Stimulated activated CD8-positive, alpha-beta memory T cell treated with anti-CD3 and anti-CD28 coated beads, Interleukin-15, amount 100 ng/mL, for 48 hours (primary cell): ENCODE measurements around the gene POLR2A.

Experiments
- DNase-seq, 2 donors: peaks; one replicate each; pipeline ENCODE4 v3.0.0-alpha.2; 2020; ENCODE audit warnings: low read depth in 2 of 2

Gene POLR2A

DNA sequence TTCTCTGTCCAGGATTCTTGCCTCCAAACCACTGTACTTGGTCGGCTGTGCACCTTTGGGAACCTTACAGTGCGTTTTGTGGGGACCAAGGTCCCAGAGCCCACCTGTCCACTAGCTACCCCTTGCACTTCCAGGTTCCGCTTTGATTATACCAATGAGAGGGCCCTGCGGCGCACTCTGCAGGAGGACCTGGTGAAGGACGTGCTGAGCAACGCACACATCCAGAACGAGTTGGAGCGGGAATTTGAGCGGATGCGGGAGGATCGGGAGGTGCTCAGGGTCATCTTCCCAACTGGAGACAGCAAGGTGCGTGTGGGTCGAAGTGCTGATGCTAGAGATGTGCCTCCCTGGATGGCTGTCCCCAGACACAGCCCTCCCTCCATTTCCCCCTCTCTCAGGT, 18.8 kb downstream of the POLR2A start:
- DNase-seq = no peak

DNA sequence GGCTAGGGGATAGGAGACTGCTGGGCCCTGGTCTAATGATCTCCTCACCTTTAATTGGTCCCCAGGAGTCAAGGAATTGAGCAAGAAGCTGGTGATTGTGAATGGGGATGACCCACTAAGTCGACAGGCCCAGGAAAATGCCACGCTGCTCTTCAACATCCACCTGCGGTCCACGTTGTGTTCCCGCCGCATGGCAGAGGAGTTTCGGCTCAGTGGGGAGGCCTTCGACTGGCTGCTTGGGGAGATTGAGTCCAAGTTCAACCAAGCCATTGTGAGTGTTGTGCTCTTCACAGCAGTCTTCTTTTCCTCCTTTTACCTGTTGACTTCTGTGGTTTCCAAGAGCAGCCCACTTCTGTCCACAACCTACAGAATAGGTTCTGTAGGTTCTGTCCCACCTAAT, 19.4 kb downstream of the POLR2A start:
- DNase-seq = no peak

DNA sequence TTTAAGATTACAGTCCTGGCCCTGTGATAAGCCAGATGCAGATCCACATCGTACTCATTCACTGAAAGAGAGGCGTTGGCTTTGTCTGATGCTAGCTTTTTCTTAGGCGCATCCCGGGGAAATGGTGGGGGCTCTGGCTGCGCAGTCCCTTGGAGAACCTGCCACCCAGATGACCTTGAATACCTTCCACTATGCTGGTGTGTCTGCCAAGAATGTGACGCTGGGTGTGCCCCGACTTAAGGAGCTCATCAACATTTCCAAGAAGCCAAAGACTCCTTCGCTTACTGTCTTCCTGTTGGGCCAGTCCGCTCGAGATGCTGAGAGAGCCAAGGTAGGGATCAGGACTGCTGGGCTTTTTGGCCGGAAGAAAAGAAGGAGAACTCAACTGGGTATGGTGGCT, 24.0 kb downstream of the POLR2A start:
- no peak for DNase-seq

DNA sequence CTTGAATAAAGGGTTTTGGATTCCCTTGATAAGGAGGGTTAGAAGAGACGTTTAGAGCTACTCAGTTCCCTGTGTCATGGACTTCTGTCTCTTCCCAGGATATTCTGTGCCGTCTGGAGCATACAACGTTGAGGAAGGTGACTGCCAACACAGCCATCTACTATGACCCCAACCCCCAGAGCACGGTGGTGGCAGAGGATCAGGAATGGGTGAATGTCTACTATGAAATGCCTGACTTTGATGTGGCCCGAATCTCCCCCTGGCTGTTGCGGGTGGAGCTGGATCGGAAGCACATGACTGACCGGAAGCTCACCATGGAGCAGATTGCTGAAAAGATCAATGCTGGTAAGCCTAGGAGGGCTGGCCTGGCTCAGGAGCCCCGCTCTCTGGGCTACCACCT, 24.7 kb downstream of the POLR2A start:
- DNase-seq = no peak

DNA sequence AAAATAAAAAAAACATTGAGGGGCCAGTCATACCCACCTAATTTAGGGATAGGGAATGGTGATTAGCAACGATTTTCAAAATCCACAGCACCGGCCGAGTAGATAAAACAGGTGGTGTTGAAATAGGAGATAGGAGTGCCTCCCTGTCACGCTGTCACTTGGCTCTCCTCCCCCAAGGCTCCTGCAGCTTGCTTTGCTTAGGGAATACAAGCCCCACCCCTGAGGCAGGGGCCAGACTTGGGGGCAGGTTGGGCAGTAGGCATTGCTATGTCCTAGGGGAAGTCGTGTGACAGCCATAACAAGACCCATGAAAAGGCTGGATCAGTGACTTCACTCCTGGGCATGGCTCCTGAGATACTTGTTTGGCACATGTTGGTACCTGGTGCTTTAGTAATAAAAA, 25.8 kb downstream of the POLR2A start:
- no peak for DNase-seq

DNA sequence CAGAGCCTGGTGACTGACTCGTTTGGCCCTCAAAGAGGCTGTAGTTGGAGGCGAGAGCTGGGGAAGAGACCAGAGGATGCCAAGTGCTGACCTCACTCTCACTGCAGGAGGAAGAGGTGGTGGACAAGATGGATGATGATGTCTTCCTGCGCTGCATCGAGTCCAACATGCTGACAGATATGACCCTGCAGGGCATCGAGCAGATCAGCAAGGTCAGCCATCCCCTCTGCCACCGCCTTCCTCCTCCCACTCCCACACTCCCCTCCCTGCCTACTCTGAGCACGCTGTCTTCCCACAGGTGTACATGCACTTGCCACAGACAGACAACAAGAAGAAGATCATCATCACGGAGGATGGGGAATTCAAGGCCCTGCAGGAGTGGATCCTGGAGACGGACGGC, 26.9 kb downstream of the POLR2A start:
- no peak for DNase-seq

DNA sequence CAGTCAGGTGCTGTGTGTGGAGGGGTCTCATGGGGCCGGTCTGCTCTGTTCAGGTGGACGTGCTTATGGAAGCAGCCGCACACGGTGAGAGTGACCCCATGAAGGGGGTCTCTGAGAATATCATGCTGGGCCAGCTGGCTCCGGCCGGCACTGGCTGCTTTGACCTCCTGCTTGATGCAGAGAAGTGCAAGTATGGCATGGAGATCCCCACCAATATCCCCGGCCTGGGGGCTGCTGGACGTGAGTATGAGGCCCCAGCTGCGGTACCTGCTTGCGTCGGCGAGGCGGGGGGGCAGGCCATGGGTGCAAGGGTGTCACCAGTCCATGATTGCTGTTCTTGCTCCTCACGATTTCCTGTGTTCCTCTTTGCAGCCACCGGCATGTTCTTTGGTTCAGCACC, 27.9 kb downstream of the POLR2A start:
- no peak for DNase-seq

DNA sequence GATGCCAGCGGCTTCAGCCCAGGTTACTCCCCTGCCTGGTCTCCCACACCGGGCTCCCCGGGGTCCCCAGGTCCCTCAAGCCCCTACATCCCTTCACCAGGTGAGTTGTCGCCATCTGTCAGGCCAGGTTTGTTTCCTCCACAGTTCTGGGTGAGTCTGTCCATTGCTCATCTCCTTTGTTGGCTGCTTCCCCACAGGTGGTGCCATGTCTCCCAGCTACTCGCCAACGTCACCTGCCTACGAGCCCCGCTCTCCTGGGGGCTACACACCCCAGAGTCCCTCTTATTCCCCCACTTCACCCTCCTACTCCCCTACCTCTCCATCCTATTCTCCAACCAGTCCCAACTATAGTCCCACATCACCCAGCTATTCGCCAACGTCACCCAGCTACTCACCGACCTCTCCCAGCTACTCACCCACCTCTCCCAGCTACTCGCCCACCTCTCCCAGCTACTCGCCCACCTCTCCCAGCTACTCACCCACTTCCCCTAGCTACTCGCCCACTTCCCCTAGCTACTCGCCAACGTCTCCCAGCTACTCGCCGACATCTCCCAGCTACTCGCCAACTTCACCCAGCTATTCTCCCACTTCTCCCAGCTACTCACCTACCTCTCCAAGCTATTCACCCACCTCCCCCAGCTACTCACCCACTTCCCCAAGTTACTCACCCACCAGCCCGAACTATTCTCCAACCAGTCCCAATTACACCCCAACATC, 28.8 kb downstream of the POLR2A start:
- DNase-seq = no peak

DNA sequence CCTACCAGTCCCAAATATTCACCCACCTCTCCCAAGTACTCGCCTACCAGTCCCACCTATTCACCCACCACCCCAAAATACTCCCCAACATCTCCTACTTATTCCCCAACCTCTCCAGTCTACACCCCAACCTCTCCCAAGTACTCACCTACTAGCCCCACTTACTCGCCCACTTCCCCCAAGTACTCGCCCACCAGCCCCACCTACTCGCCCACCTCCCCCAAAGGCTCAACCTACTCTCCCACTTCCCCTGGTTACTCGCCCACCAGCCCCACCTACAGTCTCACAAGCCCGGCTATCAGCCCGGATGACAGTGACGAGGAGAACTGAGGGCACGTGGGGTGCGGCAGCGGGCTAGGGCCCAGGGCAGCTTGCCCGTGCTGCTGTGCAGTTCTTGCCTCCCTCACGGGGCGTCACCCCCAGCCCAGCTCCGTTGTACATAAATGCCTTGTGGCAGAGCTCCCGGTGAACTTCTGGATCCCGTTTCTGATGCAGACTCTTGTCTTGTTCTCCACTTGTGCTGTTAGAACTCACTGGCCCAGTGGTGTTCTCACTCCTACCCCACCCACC, 29.8 kb downstream of the POLR2A start:
- DNase-seq = no peak

DNA sequence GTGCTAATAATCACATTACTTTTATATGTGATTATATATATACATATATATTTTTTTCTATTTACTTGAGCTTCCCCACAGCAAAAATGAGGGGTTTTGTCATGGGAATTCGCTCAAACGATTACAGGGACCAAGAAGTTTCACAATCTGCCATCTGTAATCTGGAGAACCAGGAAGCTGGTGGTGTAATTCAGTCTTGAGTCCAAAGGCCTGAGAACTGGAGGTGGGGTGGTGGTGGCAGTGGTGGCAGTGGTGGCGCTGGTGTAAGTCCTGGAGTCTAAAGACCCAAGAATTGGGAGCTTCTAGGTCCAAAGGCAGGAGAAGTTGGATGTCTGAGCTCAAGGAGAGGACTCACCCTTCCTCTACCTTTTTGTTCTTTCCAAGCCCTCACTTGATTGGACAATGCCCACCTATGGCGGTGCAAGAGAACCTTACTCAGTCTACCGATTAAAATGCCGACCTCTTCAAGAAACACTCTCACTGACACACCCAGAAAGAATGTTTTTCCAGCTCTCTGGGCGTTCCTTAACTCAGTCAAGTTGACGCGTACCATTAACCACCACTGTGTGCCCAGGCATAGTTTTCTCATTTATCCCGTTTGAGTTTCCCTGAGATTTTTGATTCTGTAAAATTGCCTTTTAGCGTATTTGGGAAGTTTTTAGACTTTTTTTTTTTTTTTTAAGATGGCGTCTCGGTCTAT, 31.9 kb downstream of the POLR2A start:
- DNase-seq = no peak

DNA sequence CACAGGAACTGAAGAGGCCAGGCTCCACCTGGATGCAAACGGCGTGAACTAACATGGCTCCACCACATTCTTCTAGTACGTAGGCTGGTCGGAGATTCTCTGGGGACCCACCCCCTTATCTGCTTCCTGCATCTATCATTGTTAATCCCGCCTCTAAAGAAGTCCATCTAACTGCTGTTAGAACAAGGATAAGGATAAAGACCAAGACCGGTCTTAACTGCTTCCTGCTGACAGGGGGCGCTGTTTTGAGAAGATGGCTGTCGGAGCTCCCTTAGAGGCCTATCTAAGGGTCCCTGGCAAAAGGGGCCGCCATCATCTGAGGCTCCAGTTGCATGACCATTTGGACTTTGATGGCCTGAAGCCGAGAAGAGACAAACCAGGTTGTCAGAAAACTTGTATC, 38.9 kb downstream of the POLR2A start:
- DNase-seq = peak in 1 of 2 donors; percentile 26

DNA sequence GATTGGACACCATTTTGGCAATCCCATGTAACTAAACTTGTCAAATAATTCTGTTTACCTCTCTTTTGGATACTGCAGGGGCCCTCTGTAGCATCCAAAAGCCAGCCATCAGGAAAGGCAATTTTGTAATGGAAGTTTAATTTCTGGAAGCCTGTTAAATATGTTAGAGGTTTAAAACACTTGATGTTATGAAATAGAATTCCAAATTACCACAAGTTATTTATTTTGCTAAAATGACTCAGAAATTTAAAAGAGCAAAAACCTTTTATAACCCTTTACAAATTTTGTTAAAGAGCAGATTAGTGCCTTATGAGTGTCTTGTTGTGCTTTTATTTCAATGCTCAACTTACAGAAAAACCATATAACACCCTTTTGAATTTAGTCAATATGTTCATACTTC, 44.7 kb downstream of the POLR2A start:
- DNase-seq = no peak

DNA sequence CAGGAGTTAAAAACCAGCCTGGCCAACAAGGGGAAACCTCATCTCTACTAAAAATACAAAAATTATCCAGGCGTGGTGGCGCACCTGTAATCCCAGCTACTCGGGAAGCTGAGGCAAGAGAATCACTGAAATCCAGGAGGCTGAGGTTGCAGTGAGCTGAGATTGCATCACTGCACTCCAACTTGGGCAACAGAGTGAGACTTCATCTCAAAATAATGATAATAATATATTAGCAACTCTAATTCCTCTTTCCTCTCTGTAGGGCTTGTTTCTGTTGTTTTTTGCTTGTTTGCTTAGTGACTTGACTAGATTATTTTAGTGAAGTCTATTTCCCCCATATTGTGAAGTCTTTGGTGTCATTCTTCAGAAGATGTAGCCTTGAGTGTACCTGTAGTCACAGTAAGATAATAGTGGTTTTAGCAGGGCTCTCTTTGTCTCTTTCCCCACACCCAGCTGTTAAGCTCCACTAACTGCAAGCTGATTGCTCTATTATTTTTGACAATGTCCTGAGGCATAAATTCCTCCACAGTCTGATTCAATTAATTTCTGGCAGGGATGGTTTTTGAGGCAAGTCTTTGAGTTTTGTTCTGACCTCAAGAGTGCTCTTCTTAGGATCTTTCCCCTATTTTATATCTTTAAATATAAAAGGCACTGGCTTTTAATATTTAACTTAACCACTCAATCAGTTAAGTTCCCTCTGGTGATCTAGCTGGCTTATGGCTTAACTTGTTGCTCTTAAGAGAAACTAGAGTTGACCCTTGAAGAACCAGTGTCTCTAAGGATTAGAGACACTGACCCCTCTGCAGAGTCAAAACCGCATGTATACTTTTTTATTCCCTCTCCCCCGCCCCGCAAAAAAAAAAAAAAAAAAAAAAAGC, 46.1 kb downstream of the POLR2A start:
- DNase-seq = no peak

DNA sequence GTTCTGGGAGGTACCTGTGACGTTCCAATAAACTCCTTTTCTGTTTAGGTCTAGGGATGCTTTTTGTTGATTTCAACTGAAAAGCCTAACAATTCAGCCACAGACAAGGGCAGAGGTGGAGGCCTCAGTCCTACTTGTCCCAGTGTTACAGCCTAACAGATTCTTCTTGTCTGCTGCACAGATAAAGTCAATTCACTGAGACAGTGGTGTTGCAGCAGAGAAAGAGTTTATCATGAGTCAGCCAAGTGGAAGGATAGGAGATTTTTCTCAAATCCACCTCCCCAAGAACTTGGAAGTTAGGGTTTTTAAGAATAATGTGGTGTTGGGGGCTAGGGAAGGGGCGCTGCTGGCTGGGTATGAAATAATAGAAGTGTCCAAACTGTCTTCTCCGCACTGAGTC, 53.9 kb downstream of the POLR2A start:
- no peak for DNase-seq

DNA sequence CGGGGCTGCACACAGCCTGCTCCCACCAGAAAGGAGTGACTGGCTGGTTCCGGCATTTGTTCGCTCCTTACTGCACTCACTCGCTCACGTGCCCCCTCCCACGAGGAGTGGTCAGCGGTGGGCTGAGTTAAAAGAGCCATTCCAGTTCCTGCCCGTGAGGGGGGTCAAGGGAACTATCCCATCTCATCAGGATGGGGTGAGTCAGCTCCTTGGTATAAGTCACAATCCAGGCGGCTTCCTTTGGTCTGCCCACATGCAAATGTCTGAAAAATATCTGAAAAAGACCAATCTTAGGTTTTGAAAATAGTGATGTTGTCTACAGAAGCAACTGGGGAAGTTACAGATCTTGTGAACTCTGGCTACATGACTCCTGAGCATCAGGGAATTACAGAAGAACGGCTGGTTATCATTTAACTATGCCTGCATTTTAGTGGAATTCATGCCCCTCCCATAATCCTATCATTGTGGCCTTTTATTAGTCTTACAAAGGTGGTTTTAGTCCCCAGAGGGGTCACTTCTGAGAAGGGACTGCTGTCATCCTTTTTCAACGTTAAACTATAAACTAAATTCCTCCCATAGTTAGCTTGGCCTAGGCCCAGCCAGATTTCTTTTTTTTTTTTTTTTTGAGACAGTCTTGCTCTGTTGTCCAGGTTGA, 54.9 kb downstream of the POLR2A start:
- no peak for DNase-seq

DNA sequence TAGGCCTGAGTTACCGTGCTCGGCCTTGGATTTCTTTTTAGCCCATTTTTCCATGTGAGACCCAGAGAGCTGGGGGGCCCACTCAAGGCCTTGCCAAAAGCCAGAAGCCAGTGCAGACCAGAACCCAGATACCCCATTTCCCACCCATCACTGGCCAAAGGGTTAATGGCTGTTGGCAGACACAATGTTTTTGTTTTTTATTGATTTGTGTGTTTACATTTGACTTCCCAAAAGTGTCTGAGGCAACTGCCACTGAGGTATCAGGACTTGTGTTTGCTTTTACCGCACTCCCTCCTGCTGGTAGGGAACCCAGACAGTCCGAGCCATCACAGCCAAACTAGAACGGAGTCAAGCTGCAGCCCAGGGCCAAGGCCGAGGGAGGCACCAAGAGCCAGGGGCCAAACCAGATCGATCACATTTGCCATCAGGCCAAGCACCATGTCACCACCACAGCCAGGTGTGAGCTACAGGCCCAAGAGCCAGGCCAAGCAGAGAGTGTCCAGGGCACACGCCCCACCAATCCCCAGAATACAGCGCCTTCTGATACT, 57.0 kb downstream of the POLR2A start:
- no peak for DNase-seq

DNA sequence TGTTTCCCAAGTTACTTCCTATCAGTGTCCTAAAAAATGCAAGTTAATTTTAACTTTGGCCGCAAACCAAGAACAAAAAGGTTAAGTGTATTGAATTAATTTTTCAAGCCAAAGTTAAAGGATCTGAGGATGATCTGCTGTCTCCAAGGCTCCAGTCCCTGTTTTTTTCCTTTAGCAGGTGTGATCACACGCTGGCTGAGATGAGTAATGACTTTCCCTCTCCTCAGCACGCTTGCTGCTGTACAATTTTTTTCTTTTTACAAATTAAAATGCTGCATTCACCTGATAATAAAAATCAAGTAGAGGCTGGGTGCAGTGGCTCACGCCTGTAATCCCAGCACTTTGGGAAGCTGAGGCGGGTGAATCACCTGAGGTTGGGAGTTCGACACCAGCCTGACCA, 60.7 kb downstream of the POLR2A start:
- DNase-seq = no peak

DNA sequence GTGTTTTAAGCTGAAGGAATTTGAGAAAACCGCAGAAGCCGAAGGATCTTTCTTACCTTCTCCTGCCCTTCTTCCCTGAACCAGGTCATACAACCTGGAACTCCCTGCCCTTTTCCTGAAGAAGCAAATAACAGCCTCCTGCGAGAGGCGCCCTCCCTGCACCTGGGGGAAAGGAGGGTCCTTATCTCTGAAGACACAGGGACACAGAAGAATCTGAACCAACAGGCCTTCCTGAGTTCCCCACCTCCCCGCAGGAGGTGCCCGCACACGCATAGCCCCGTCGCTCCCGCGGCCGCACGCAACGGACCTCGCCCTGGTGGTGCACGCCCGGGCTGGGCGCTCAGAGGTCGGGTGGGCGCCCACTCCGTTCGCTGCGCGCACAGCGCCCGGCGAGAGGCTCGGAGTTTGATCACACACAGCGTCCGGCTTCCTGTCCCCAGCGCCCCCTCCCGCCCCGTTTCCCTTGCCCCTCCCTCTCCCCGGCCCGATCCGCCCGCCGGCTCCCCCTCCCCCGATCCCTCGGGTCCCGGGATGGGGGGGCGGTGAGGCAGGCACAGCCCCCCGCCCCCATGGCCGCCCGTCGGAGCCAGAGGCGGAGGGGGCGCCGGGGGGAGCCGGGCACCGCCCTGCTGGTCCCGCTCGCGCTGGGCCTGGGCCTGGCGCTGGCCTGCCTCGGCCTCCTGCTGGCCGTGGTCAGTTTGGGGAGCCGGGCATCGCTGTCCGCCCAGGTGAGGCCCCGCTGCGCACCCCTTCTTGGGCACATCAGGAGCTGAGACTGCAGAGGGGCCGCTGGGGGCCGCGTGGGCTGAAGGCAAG, 64.6 kb downstream of the POLR2A start, which contains the start of gene TNFSF12:
TNFSF12 (plus strand) TSS at position 474 of the 816 bp plus-strand sequence; CDS start at position 570, 96 bp downstream.
- DNase-seq = peak; percentile 40 to 45
